IPS-20b (cell line): ENCODE data around the gene TRABD2B.

Experiments used
- H3K27ac ChIP-seq: one replicate; pipeline ENCODE4 v1.5.1; 2013; ENCODE audit warnings: low read length
- H3K27me3 ChIP-seq: 2 replicates; pipeline ENCODE4 v1.6.1; 2013; ENCODE audit warnings: mild to moderate bottlenecking, low read length, inconsistent platforms; ENCODE audit not compliant: insufficient read depth
- H3K36me3 ChIP-seq: 2 replicates; pipeline ENCODE4 v1.6.1; 2013; ENCODE audit warnings: low read depth, mild to moderate bottlenecking, inconsistent platforms, low read length, moderate library complexity; ENCODE audit not compliant: insufficient read depth
- H3K4me1 ChIP-seq: 2 replicates; pipeline ENCODE4 v1.6.1; 2013; ENCODE audit warnings: mild to moderate bottlenecking, control low read depth, inconsistent platforms, low read length, moderate library complexity; ENCODE audit not compliant: insufficient read depth
- H3K4me3 ChIP-seq: 2 replicates; pipeline ENCODE4 v1.5.1; 2013; ENCODE audit warnings: mild to moderate bottlenecking, low read length, inconsistent platforms
- H3K9ac ChIP-seq: 2 replicates; pipeline ENCODE4 v1.6.1; 2013; ENCODE audit warnings: low read depth, mild to moderate bottlenecking, inconsistent platforms, low read length, moderate library complexity
- H3K9me3 ChIP-seq: 2 replicates; pipeline ENCODE4 v1.6.1; 2013; ENCODE audit warnings: mild to moderate bottlenecking, low read depth, low read length, inconsistent platforms; ENCODE audit not compliant: insufficient read depth

Gene TRABD2B

DNA sequence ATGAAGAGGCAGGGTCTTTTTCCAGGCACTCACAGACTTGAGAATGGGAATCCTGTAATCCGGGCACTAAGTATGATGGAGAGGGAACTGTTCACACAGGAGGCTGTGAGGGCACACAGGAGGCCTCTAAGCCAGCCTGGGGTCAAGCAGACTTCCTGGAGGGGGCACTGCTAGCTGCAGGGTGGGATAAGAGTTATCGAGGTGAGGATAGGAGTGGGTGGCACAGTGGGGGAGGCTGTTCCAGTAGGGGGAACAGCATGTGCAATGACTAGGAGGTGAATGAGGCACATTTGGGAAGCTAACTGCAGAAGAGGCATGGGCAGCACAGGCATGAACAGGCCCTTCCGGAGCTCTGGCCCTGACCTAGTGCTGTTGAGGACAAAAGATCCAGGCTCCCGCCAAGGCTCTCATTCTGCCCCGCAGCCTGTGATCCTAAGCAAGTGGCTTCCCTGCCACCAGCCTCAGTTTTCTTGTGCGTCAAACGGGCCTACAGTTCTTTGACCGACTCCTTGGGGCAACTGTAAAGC is 216.7 kb downstream of the TRABD2B start:
- Histone ChIP-seq H3K9me3 (no peaks in the 10 kb centered on the region), H3K4me1 (no peaks in the 10 kb centered on the region; the same call in 1 of the 2 replicates), H3K4me3 (no peak overlapping the region), H3K27me3 (no peaks in the 10 kb centered on the region), H3K27ac (no peak overlapping the region), H3K36me3 (no peaks in the 10 kb centered on the region), H3K9ac (no peak overlapping the region)

DNA sequence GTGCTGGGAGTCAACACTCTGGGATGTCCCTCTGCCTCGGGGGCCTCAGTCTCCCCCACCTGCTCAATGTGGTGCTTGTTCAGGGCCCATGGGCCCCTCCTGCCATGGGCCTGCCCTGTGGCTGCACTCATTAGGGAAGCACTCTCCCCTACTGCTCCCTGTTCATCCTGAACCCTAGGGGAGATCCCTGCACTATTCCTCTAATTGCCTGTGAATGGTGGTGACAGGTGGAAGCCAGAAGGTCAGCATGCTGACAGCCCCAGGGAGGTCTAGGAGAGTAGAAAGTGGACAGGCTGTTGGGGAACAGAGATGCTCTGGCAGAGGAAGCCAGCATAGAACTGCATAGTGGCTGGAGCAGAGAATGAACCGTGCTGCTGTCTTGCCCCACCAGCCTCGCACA is 217.6 kb downstream of the TRABD2B start:
- Histone ChIP-seq H3K27me3 (no peaks in the 10 kb centered on the region), H3K4me1 (no peaks in the 10 kb centered on the region; the same call in 1 of the 2 replicates), H3K36me3 (no peaks in the 10 kb centered on the region), H3K27ac (no peak overlapping the region), H3K9me3 (no peaks in the 10 kb centered on the region), H3K4me3 (no peak overlapping the region), H3K9ac (no peak overlapping the region)

GRCh38 chr1:47778280-47778679 is 218.9 kb downstream of the TRABD2B start:
- Histone ChIP-seq H3K9me3 (no peaks in the 10 kb centered on the region), H3K4me3 (no peak overlapping the region), H3K27ac (no peak overlapping the region), H3K4me1 (no peaks in the 10 kb centered on the region; the same call in 1 of the 2 replicates), H3K36me3 (no peaks in the 10 kb centered on the region), H3K9ac (no peak overlapping the region), H3K27me3 (no peaks in the 10 kb centered on the region)

DNA sequence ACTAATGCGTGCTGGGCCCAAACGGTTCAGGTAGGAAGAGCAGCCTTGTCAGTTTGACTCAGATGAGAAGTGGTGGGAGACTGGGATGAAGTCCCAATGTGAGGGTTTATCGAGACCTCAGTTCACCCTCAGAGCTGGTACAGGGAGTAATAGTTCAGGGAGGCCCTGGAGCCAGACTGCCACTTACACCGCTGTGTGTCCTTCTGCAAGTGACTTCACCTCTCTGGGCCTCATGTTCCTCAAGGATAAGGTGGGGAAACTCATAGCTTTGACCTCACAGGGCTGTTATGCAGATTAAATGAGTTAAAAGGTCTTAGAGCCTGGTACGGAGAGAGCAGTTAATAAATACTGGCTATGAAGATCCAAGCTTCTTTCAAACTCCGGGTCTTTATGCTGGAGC is 219.9 kb downstream of the TRABD2B start:
- no peaks in the 10 kb centered on the region for H3K9me3 ChIP-seq
- no peaks in the 10 kb centered on the region for H3K27me3 ChIP-seq
- H3K36me3 ChIP-seq: no peaks in the 10 kb centered on the region
- no peaks in the 10 kb centered on the region; the same call in 1 of the 2 replicates for H3K4me1 ChIP-seq
- no peak overlapping the region for H3K9ac ChIP-seq
- H3K4me3 ChIP-seq: no peak overlapping the region
- H3K27ac ChIP-seq: no peak overlapping the region

- H3K36me3 ChIP-seq: no peaks in the 10 kb centered on the region
- no peaks in the 10 kb centered on the region for H3K27me3 ChIP-seq
- H3K4me3 ChIP-seq: no peak overlapping the region
- H3K27ac ChIP-seq: no peak overlapping the region
- H3K9ac ChIP-seq: no peak overlapping the region
- H3K4me1 ChIP-seq: no peaks in the 10 kb centered on the region; the same call in 1 of the 2 replicates
- no peaks in the 10 kb centered on the region for H3K9me3 ChIP-seq
Observed at GRCh38 chr1:47776667-47777131, 220.5 kb downstream of the TRABD2B start.

DNA sequence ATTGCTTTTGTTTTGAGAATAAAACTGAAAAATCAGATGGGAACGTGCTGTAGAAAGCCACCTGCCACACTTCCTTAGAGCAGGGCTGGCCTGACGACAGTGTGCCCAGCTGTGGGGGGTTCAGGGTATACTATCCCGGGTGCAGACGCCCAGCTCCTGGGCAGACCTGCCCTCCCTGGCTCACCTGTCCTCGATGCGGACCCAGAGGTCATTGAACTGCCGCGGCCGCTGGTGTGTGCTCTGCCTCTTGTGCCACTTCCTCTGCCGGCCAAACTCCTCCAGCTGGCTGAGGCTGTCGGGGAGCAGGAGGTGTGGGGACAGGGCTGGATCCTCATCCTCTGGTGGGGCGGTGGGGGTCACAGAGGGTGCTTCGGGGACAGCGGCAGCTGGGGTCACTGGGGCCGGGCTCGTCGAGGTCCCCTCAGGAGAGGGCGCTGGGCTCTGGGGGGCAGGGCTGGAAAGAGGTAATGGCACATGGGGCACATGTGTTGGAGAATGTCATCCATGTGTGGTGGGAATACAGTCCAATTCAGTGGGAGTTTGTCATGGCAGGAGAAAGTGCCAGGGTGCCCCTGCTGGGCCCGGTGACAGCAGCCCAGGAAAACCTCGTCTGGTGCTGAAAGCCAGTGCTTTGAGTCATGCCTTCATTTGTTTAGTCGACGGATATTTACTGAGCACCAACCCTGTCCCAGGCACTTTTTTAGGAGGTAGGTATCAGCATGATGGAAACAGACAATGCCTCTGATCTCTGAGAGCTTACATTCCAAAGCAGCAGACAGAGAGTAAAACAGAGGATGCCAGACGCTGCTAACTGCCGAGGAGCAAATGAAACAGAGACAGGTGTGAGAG is 222.0 kb downstream of the TRABD2B start:
- H3K4me1 ChIP-seq: no peaks in the 10 kb centered on the region; the same call in 1 of the 2 replicates
- H3K27ac ChIP-seq: no peak overlapping the region
- no peaks in the 10 kb centered on the region for H3K27me3 ChIP-seq
- no peaks in the 10 kb centered on the region for H3K36me3 ChIP-seq
- no peak overlapping the region for H3K4me3 ChIP-seq
- no peaks in the 10 kb centered on the region for H3K9me3 ChIP-seq
- H3K9ac ChIP-seq: no peak overlapping the region

DNA sequence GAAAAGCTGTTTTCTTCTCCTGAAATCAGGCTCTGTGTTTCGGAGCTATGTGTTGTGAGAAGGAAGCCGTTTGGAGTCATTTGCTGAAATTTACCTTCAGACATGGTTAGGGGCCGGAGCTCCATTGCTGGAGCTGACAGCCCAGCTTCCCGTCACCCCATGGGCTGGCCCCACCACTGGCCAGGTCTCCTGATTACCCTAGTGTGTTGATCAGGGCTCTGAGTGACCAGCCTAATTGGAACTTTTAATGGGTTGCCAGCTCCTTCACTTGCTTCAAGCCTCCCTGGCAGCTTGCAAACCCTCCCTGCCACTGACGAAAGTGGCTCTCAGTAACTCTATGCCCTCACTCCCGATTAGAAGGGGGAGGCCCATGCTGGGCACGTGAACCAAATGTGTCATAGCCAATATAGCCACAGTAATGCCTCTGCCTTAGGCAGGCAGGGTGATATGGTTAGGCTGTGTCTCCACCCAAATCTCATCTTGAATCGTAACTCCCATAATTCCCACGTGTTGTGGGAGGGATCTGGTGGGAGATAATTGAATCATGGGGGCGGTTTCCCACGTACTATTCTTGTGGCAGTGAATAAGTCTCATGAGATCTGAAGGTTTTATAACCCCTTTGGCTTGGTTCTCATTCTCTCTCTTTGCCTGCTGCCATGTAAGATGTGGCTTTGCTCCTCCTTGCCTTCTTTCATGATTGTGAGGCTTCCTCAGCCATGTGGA is 224.1 kb downstream of the TRABD2B start:
- H3K9ac ChIP-seq: no peak overlapping the region
- no peak overlapping the region for H3K4me3 ChIP-seq
- no peaks in the 10 kb centered on the region for H3K36me3 ChIP-seq
- H3K27me3 ChIP-seq: no peaks in the 10 kb centered on the region
- no peaks in the 10 kb centered on the region; the same call in 1 of the 2 replicates for H3K4me1 ChIP-seq
- no peaks in the 10 kb centered on the region for H3K9me3 ChIP-seq
- H3K27ac ChIP-seq: no peak overlapping the region

GRCh38 chr1:47772281-47772680 is 224.9 kb downstream of the TRABD2B start:
- no peaks in the 10 kb centered on the region for H3K36me3 ChIP-seq
- no peaks in the 10 kb centered on the region for H3K27me3 ChIP-seq
- no peak overlapping the region for H3K27ac ChIP-seq
- H3K9ac ChIP-seq: no peak overlapping the region
- no peak overlapping the region for H3K4me3 ChIP-seq
- no peaks in the 10 kb centered on the region for H3K9me3 ChIP-seq
- H3K4me1 ChIP-seq: no peaks in the 10 kb centered on the region; the same call in 1 of the 2 replicates

DNA sequence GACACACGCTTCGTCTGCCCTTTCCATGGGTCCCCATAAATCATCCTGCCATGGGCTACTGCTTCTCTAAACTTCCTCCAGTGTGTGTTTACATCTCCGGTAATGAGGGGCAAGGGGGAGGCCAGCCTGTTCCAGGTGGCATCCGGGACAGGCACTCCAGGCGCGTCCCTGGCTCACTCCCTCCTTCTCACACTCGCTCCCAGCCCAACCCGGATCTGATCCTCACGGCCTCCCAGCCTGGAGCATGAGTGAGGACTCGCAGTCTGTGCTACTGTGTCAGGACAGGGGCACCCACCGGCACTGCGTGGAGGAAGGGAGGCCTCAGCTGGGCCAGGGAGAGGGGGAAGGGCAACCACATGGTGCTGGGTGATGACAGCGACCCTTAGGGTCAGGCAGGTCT is 225.4 kb downstream of the TRABD2B start:
- no peak overlapping the region for H3K9ac ChIP-seq
- H3K4me1 ChIP-seq: no peaks in the 10 kb centered on the region; the same call in 1 of the 2 replicates
- H3K9me3 ChIP-seq: no peaks in the 10 kb centered on the region
- H3K36me3 ChIP-seq: no peaks in the 10 kb centered on the region
- no peak overlapping the region for H3K4me3 ChIP-seq
- no peak overlapping the region for H3K27ac ChIP-seq
- no peaks in the 10 kb centered on the region for H3K27me3 ChIP-seq

- H3K9me3 ChIP-seq: no peaks in the 10 kb centered on the region
- no peak overlapping the region for H3K27ac ChIP-seq
- no peaks in the 10 kb centered on the region for H3K4me1 ChIP-seq
- H3K36me3 ChIP-seq: no peaks in the 10 kb centered on the region
- no peak overlapping the region for H3K9ac ChIP-seq
- no peaks in the 10 kb centered on the region for H3K27me3 ChIP-seq
- no peak overlapping the region for H3K4me3 ChIP-seq
Observed at GRCh38 chr1:47769983-47770382, 227.2 kb downstream of the TRABD2B start.

GRCh38 chr1:47769295-47769694 is 227.9 kb downstream of the TRABD2B start:
- no peaks in the 10 kb centered on the region for H3K27me3 ChIP-seq
- no peak overlapping the region for H3K4me3 ChIP-seq
- H3K4me1 ChIP-seq: no peaks in the 10 kb centered on the region
- no peak overlapping the region for H3K27ac ChIP-seq
- H3K9me3 ChIP-seq: no peaks in the 10 kb centered on the region
- no peak overlapping the region for H3K9ac ChIP-seq
- H3K36me3 ChIP-seq: no peaks in the 10 kb centered on the region
